ENCODE measurements around the gene ECT2L.
A peak's percentile ranks its signal among the peaks of the same experiment; 100 is the strongest.

The ECT2L gene

DNA sequence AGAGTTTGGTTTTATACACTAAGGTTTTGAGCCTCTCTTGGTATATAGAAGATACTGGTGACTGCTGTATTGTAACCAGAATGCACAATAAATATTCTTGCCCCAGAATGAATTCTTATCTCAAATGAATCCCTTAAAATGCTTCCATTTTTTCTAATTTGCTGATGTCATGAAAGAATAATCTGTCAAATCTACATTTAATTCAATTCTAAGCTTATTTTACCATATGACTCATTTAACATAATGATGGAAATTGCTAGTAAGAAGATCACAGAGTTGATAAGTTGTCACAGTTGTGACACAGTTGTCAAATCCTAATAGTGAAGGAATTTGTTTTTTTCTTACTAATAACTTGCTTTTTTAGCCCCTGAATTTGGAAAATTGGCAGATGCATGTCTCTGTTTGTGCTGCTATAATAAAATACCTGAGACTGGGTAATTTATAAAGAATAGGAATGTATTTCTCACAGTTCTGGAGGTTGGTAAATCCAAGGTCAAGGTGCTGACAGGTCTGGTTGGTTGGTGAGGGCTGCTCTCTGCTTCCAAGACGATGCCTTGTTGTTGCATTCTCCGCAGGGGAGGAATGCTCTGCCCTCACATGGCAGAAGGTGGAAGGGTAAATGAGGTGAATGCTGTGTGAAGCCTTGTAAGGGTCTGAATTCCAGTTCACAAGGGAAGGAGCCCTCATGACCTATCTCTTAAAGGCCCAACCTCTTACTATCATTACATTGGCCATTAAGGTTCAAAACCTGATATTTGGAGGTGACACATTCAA, 4.7 kb downstream of the ECT2L start:
- no peak for DNase-seq
- intact Hi-C loops (cut with DNase I), result no loop called here

DNA sequence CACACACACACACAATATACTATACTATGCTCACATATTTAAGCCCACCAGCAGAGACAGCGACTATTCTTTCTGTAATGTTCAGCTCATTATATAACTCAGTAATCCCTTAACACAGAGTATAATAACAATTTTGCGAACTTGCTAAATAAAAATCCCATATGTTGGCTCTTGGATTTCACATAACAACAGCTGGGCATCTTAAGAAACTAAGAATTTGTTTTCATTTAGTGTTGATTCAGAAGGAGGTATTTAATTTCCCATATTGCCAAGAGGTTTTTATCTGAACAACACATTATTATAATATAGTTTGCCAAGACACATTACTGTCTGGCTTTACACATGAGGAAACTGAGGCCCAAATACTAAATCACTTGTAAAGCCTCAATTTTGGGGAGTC, 7.4 kb downstream of the ECT2L start:
- intact Hi-C loops (cut with DNase I), result no loop called here

DNA sequence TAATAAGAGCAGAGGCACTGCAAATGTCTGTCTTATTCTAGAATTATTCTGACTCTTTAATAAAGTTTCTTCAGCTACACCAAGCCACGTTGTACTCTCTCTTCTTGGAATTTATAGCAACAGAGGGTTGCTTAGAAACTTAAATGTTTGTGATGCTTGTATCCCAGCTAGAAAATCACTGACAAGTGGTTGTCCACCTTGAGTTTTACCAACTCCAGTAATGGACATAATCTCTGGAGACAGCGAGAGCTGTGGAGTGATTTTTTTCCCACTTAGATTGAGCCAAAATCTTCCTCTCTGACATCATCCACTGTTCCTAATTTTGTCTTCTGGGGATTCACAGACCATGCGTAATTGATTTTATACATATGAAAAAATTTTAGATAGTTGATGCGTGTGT, 8.0 kb downstream of the ECT2L start:
- no peak for DNase-seq
- intact Hi-C loops (cut with DNase I), result no loop called here

More for the DNA sequence above, 7.4 kb downstream of the ECT2L start:
- no peak for DNase-seq

DNA sequence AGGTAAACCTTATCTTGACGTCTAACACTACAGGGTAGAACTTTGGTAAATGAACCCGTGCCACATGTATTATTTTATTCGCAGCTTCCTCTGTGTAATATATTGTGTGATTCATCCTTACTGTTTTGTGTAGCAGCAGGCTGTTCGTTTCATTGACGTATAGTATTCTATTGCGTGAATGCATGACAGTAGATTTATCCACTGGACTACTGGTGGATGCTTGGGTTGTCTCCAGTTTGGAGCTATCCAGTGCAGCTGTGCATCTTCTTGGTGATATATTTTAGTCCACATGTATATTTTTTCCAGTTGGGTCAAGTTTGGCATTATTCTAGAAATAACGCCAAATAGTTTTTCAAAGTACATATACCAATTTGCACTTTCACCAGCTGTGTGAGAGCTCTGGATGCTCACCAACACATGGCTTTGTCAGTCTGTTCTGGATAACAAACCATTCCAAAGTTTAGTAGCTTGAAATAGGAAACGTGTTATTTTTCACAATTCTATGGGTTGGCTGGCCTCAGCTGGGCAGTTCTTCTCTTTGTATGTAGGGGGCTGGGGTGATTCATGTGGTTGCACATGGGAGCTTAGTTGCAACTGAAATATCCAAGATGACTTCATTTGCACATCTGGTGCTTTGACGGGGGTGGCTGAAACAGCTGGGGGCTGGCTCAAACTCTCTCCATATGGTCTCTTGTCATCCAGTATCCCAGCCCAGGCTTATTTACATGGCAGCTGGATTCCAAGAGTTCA, 9.3 kb downstream of the ECT2L start:
- intact Hi-C loops (cut with DNase I), result no loop called here
- no peak for DNase-seq

DNA sequence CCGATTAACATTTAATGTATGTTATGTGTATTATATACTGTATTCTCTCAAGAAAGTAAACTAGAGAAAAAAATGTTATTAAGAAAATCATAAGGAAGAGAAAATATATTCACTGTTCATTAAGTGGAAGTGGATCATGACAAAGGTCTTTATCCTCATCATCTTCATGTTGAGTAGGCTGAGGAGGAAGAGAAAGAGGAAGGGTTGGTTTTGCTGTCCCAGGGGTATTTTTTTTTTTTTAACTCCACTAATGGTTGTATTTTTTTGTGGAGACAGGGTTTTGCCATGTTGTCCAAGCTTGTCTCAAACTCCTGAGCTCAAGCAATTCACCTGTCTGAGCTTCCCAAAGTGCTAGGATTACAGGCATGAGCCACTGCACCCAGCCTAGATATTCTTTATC, 11.0 kb downstream of the ECT2L start:
- intact Hi-C loops (cut with DNase I), result no loop called here
- no peak for DNase-seq

DNA sequence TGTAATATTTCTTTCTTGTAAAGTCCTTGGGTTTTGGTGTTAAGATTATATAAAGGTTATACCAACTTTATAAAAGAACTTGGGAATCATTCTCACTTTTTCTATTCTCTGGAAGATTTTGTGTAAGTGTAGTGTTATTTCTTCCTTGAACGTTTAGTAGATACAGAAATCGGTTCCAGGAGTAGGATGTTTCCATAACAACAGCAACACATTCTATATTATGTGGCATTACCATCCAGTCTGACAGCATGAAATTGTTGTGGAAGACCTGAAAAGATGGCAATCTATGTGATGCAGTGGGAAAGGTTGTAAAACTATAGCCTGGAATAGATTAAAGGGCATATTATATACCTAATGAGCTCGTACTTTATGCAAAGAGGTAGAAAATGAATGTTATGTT, 13.8 kb downstream of the ECT2L start:
- DNase-seq, result no peak
- intact Hi-C loops (cut with DNase I), result no loop called here

DNA sequence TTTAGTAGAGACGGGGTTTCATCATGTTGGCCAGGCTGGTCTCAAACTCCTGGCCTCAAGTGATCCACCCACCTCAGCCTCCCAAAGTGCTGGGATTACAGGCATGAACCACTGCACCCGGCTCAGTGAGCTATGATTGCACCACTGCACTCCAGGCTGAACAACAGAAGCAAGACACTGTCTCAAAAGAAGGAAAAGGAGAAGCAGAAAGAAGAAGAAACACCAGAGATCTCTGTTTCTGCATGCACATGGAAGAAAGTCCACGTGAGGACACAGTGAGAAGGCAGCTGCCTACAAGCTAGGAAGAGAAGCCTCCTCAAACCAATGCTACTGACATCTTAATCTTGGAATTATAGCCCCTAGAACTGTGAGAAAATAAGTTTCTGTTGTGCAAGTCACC, 16.0 kb downstream of the ECT2L start:
- intact Hi-C loops (cut with DNase I), result no loop called here
- no peak for DNase-seq

DNA sequence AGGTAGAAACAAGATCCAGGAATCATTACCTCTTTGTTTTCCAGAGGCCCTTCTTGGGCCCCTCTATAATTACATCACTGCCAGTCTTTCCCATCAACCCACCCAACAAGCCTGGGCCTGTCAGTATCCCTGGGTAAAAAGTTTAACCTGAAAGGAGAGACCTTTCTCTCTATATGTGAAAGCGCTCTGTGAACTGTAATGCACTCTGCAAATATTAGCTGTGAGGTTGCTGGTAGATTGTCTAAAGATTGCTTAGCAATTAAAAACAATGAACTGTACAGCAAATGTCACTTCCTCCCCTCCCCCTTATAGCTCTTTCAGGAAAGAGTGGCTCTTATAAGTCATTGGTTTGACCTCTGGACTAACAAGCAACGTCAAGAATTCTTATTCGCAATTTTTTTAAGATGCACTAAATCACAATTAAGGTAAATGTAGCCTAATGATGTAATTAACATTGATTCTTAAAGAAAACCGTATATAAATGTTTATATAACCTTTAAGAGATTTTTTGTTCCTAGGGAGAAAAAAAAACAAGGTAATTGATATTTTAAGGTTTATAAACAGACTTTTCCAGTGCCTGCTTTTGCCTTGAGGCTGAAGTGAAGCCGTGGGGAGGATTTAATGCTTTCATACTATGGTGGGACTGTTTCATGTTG, 18.4 kb downstream of the ECT2L start:
- intact Hi-C loops (cut with DNase I), result no loop called here
- no peak for DNase-seq

DNA sequence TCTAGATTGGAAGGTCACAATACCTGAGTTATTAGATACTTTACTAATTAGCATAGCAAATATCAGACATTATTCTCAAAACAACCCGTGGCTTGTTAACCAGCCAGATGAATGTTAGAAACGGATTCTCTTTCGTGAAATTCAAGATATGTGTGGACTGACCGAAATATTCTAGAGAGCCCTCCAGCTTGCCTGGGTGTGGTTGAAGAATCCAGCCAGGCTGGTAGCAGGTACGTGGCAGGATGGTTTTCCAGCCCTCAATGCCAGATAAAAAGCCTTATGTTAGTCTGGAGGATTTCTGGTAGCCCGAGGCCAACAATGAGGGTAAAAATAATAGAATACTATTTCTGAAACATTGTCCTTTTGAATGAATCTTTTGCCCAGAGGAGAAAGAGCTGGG, 19.3 kb downstream of the ECT2L start:
- intact Hi-C loops (cut with DNase I), result loop anchor here (5.0 kb wide), 2 partner anchors 172 to 547 kb away; partner anchors contain the start of gene REPS1
- no peak for DNase-seq

DNA sequence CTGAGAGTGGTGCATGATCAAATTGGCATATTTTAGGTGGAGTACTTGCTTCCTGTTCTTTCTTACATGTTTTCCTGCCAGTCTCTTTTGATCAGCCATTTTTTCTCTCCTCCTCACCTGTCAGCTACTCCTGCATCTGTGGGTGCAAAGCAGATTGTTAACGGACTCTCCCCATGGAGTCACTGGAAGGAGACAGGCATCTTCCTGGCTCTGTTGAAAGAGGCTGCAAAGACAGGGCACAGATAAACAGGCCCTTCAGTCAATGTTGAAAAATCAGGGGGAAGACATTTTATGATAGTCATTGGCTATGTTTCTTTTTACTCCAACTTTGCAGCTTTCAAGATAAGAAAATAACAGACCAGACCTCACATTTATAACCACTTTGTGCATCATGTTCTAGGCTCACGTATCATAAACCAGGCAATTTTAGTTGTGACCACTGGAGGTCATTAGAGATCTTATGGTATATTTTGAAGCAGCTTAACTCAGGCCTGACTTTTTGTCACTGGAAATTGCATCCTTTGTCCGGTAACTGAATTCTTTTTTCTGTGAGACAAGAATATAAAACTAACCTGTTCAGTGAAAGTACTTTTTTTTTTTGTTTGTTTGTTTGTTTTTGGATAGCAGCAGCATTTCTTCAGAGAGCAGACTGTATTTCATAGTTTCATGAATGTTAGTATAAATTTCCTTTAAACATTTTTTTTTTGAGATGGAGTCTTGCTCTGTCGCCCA, 20.1 kb downstream of the ECT2L start:
- DNase-seq, result peak in 4 of 42 donors; percentile 12 to 62 (median 37)
- intact Hi-C loops (cut with DNase I), result loop anchor here (5.0 kb wide), 2 partner anchors 171 to 546 kb away; partner anchors contain the start of gene REPS1

DNA sequence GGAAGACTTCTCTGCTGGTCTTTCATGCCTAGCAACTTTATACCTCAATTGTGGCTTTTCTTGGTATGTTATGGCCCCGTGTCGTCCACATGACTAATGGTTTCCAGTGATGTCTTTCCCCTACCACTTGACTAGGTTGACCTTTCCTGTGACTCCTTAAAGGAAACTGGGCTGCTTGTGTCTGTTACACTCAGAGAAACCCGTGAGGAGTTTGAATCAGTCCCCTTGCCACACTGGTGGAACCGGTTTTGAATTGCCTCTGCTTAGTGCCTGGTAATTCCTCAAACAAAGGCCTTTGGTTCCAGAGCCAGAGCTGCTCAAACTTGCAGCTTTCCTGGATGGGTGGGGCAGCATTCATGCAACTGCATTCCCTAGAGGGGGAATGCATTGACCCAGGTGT, 21.9 kb downstream of the ECT2L start:
- intact Hi-C loops (cut with DNase I), result loop anchor here (5.0 kb wide), 2 partner anchors 170 to 545 kb away; partner anchors contain the start of gene REPS1
- no peak for DNase-seq

DNA sequence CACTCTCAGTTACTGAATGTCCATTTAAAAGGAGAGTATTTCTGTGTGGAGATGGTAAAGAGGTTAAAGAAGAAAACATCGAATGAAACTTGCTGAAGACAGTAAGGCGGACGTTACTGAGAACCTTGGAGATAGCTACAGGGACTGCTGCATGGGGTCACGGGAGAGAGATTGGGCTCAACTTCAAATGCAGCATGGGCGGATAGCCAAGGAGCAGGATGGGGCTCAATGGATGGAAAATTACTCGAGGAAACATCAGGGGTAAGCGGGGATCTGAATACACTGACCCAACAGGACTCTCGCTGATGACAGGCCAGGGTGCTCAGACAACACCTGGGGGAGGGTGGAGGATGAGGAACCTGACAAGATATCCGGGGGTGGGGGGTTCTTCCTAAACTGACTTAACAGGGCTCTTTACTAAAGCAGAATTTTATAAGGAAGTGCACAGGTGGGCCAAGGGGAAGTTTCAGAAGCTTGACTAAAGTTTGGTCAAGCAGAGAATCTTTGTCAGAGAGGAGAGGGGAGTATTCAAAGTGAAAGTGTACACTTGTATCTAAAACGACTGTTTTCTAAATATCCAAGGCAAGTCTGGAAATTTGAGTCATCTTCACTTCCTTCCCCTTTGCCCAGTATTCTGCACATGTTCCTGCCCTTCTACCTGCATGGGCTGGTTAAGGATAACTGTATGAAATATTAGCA, 22.8 kb downstream of the ECT2L start:
- intact Hi-C loops (cut with DNase I), result loop anchor here (5.0 kb wide), 2 partner anchors 169 to 544 kb away; partner anchors contain the start of gene REPS1
- no peak for DNase-seq

DNA sequence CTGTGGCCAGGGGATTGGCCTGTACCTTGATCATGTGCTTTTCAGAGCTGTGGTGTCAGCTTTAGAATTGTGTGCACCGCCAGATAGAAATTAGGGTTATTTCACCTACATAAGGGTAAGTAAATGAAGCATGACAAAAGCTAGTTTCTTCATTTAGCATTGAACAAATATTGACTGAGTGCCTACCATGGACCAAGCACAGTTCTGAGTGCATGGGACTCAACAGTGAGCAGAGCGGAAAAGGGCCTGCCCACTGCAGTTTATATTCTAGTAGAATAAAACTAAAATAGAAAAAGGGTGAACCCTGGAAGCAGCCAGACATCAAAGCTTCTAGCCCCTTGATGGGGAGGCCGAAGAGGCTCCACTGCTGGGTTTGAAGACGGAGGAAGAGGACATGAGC, 25.6 kb downstream of the ECT2L start:
- DNase-seq, result no peak
- intact Hi-C loops (cut with DNase I), result no loop called here

DNA sequence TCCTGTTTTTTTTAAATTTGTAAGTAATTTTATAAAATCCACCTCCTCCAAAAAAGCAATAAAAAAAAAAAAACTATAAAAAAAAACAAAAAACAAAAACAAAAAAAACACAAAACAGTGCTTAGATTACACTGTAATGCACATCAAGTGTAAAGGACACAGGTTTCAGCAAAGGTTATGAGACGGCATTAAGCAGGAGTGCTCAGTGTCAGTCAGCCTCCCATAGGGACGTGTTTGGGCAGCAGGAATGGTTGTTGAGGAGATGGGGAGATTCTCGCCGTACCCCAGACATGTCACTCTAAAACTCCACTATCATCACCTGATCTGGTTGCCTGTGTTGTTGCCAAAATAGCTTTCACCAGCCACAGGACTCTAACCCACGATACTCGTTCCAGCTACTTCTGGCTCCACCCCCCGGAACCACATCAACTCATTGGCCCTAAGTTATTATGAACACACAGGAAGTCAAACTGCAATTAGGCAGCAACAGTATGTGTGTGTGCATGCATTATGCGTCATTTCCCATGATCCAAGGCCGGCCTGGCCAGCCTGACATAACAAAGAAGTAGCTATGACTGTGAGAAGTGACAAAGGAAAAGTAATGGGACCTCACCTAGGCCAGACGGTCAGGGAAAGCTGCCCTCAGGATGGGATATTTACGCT, 28.7 kb downstream of the ECT2L start:
- DNase-seq, result no peak
- intact Hi-C loops (cut with DNase I), result no loop called here

DNA sequence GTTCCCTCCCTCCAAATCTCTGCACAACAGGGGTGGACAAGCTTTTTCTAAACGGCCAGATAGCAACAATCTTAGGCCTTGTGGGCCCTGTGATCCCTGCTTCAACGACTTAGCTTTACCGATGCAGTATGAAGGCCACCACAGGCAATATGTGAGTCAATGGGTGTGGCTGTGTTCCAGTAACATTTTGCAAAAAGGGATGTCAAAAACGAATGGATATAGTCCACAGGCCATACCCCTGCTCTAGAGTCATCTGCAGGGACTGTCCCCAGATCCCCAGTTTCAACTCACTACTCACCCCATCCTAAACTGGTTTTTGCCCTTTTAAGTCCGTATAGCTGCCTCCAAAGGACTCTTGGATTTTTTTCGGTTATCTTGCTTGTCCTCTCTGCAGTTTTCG, 34.4 kb downstream of the ECT2L start:
- intact Hi-C loops (cut with DNase I), result no loop called here
- DNase-seq, result no peak

DNA sequence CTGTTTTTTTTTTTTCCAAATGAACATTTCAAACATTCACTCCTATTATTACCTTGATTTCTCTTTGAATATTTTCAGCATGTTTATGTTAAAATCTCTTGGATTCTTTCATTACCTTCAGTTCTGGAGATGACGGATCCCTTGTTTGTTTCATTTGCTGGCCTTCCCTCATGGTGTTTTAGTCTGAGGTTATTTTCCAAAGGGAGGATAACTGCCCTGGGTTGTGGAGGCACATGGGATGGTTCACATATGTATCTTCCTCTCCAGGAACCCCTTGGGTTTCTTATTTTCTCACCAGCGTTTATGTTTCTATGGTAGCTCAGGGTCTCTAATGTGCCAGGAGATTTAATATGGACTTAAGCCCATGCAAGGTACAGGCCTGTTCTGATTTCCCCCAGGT, 36.3 kb downstream of the ECT2L start:
- intact Hi-C loops (cut with DNase I), result no loop called here

DNA sequence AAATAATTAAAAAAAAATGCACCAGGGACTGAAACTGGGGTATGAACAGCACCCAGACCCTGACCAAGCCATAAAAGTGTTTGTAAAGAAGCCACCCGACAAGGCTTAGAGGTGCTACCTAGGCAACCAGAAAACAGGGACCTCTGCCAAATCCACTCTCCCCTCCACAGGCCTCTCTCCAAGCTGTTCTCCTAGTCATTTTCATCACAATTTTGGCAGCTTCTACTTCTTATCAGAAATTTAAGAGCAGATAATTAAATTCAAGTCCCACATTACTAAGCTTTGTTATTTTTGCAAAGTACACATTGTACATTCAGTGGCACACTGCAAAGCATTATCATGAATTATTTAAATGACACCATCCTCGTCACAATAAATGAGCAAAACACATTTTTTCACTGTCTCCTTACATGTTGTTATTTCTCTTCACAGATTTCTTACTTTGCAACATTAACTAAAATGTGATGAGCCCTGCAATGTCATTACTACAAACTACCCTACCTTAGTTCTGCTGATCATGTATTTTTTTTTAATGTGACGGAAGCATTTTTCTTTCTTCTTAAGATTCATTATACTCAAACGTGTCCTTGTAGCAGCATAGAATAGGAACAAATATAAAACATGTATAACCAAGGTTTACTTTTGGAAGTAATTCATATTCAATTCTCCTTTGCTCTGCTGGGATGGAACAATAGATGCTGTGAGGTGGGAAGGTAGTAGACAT, 38.1 kb downstream of the ECT2L start:
- DNase-seq, result peak in 5 of 42 donors; percentile 10 to 32 (median 14)
- intact Hi-C loops (cut with DNase I), result no loop called here

More for the DNA sequence above, 36.3 kb downstream of the ECT2L start:
- DNase-seq, result no peak

Data from head of caudate nucleus (tissue), 42 donors.